Epithelial cell of proximal tubule (primary cell): ENCODE results near the gene ATRN. TPM values are rescaled to one million over a fixed set of nuclear protein-coding genes. Genes with fewer than 3 reads are reported as not detected.

Source experiments
- DNase-seq: peaks from one replicate; pipeline ENCODE4 v3.0.0-alpha.2; 2011; ENCODE audit warnings: low read depth
- H3K4me3 ChIP-seq: 2 replicates; pipeline ENCODE4 v1.5.1; 2011; ENCODE audit warnings: low read depth, mild to moderate bottlenecking, low read length
- CTCF ChIP-seq: conservative IDR thresholded peaks from 2 replicates; pipeline ENCODE4 v1.5.1; 2012; ENCODE audit warnings: low read depth, mild to moderate bottlenecking, low read length
- total RNA-seq: library from RNA; depleted of rRNA; stranded (reverse); fragments of >200 nt; gene quantifications from 2 replicates; pipeline ENCODE4 v1.2.3, GENCODE V29; 2015

ATRN gene
- total RNA-seq, 1 donor from 2014 or later, result 15.4 TPM

GRCh38 chr20:3477861-3478544 lies 7.2 kb downstream of the ATRN start:
- no peak for TF ChIP-seq CTCF
- no peak for DNase-seq
- H3K4me3 ChIP-seq, result no peak overlapping the region

DNA sequence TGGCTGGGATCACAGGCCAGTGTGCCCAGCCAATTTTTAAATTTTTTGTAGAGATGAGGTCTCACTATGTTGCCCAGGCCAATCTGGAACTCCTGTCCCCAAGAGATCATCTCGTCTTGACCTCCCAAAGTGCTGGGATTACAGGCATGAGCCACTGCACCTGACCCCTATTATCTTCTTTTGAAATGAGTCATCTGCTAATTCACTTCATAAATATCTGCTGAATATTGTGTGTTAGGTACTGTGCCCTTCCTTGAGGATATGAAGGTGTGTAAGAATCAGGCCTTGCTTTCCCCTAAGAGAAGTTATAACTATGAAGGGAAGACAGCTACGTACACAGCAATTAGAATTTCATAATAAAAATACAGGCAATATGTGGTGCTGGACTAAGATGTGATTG lies 8.2 kb downstream of the ATRN start:
- H3K4me3 ChIP-seq, result no peak overlapping the region
- TF ChIP-seq CTCF, result no peak
- no peak for DNase-seq

DNA sequence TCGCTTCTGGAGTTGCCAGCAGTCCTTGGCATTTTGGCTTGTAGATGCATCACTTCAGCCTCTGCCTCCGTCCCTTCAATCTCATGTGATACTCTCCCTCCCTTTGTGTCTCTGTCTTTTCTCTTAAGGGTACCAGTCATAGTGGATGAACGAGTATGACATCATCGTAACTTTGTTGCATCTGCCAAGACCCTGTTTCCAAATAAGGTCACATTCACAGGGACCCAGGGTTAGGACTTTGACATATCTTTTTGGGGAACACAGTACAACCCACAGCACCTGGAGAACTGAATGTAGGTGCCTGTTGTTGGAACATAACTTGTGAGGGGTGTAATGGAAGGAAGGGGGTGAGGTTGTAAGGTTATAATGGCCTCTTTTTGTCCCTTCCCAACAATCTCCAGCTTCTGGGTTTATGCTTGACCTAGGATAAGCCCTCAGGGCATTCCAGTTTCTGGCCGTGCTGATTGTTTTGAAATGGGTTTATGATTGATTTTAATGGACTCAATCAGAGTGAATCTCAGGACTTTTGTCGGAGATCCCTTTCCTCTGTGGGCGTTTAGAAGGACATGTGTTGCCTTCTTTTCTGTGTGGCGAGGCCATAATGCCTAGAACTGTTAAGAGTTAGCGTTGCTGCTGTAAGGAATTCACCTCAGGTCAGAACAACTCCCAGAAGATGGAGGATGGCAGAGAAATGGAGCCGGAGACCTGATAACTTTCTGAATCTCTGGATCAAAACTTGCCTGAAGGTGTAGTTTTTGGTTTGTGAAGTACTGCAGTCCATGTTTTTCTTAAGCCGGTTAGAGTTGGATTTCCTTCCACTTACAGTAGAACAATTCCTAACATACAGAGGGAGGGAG lies 9.2 kb downstream of the ATRN start:
- DNase-seq, result no peak
- TF ChIP-seq CTCF, result no peak
- H3K4me3 ChIP-seq, result no peak overlapping the region

DNA sequence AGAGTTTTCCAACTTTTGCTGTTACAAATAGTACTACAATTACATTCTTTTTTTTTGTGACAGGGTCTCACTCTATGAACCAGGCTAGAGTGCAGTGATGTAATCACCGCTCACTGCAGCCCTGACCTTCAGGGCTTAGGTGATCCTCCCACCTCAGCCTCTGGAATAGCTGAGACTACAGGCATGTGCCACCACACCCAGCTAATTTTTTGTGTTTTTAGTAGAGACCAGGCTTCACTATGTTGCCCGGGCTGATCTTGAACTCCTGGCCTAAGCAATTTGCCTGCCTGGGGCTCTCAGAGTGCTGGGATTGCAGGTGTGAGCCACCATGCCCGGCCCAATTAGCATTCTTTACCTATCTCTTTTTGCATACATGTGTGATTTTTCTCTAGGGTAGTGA lies 12.5 kb downstream of the ATRN start:
- H3K4me3 ChIP-seq, result no peak overlapping the region
- DNase-seq, result no peak
- TF ChIP-seq CTCF, result no peak

GRCh38 chr20:3483784-3484183 lies 13.0 kb downstream of the ATRN start:
- no peak for DNase-seq
- H3K4me3 ChIP-seq, result no peak overlapping the region
- TF ChIP-seq CTCF, result no peak

DNA sequence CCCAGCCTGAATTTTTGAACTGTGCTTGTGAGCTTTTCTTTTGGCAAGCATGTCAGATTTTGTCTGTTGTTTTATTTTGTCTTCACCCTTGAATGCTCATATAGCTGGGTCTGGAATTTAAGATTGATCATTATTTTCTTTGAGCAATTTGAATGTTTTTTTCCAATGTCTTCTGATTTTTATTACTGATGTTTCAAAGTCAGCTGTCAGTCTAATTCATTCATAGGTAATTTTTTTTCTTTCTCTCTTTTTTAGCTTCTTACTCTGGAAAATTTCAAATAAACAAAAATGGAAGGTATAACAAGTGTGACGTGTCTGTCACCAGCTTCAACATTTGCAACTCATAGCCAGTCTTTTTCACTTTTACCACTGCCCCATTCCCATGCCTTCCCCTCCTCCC lies 15.1 kb downstream of the ATRN start:
- no peak for TF ChIP-seq CTCF
- H3K4me3 ChIP-seq, result no peak overlapping the region
- DNase-seq, result no peak
